PC-3 (cell line): ENCODE data around the gene IGSF21.

ENCODE experiments used
- EZH2 ChIP-seq: fragments of 300-600 bp; sonication (generic); IDR thresholded peaks from one replicate; pipeline ENCODE4 v1.6.1; 2017; ENCODE audit warnings: antibody characterized with exemption, mild to moderate bottlenecking, low read length; ENCODE audit not compliant: unreplicated experiment
- TF ChIP-seq, protein P1 (sequence below): fragments of 300-600 bp; sonication (generic); conservative IDR thresholded peaks from 2 replicates; pipeline ENCODE4 v1.5.1; 2017; ENCODE audit warnings: antibody characterized with exemption, low read depth, mild to moderate bottlenecking, low read length

DNA sequence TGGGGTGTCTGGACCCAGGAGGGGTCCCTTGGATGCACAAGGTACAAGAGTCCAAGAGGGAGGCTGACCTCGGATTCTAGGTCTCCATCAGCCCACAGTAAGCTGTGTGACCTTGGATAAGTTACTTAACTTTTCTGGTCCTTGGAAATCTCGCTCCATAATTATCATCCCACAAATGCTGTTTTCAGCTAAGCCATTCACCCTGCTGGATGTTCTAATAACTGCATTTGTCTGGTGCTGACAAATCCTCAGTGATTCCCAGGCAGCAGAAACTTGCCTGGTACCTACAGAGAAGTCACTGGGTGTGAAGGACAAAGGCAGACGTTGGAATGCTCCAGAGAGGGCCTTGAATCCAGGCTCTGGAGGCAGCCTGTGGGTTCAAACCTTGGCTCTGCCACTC, 89.7 kb downstream of the IGSF21 start:
- TF ChIP-seq, protein P1, sequence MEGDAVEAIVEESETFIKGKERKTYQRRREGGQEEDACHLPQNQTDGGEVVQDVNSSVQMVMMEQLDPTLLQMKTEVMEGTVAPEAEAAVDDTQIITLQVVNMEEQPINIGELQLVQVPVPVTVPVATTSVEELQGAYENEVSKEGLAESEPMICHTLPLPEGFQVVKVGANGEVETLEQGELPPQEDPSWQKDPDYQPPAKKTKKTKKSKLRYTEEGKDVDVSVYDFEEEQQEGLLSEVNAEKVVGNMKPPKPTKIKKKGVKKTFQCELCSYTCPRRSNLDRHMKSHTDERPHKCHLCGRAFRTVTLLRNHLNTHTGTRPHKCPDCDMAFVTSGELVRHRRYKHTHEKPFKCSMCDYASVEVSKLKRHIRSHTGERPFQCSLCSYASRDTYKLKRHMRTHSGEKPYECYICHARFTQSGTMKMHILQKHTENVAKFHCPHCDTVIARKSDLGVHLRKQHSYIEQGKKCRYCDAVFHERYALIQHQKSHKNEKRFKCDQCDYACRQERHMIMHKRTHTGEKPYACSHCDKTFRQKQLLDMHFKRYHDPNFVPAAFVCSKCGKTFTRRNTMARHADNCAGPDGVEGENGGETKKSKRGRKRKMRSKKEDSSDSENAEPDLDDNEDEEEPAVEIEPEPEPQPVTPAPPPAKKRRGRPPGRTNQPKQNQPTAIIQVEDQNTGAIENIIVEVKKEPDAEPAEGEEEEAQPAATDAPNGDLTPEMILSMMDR, result no peak
- no peak for TF ChIP-seq EZH2
